Activated gamma-delta T cell treated with Interleukin-2 at 50 U/mL for 16 hours (primary cell): Measurements from ENCODE around the gene NOL6.

Source experiments
- DNase-seq: peaks from one replicate; pipeline ENCODE4 v3.0.0-alpha.2; 2020

Gene NOL6

DNA sequence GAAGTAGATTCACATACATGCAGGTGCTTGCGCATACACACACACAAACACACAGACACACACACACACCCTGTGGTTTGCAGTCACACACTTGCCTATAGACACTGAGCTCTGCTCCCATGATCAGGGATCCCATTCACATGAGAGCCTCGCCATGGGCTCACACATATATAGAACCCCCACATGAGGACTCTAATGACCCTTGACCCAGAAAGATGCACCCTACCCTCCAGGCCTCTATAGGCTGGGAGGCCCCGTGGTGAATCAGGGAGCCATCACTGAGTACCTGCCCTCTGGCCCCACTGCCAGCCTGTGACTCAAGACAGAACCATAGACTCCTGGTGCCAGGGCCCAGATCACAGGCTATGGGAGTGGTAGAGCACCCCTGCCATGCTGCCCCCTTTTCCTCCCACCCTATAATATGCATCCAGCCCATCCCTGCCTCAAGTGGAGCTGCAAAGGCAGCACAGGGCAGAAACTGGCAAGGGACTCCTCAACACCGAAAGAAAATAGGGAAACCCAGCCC, 23.0 kb downstream of the NOL6 start:
- no peak for DNase-seq

DNA sequence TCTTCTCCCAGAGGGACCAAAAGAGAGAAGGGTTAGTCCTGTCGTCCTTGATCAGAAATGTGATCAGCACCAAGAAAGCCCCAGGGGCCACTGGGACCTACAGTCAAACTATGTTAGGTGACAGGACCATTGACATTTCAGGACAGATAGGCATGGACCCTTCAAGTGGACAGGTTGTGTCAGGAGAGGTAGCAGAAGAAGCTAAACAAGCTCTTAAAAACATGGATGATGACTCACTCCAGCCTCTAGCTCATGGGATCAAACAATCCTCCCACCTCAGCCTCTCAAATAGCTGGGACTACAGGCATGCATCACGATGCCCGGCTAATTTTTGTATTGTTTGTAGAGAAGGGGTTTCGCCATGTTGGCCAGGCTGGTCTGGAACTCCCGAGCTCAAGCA, 24.0 kb downstream of the NOL6 start:
- no peak for DNase-seq

DNA sequence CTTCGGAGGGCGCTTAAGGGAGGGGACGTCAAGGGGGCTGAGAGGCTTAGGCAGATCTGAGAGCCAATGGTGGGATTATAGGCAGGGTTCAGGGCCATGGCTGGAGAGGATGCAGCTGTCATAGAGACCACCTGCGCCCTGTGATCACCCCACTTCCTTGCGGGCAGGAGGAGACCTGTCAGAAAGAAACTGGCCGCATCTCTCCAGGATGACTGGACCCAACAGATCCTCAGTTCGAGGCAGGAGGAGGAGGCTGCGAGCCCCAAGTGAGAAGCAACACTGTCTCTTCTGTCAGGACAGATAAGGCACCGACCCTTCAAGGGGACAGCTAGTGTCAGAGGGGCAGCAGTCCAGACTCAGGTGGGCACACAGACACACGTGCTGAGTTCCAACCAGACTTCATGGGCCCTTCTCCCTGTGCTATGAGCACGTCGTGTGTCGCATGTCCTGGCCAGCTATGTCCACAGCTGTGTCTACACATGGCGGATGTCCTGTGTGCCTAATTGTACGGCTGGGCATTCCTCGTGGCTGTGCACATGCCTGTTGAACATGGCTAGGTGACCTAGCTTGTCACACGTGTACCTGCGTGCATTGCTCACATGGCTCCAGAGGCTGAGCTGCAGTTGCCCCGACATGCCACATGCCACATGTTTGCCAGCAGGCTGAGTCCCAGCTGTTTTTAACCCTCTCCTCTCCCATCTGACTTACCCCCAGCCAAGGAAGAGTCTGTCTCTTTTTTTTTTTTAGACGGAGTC, 25.7 kb downstream of the NOL6 start:
- no peak for DNase-seq

DNA sequence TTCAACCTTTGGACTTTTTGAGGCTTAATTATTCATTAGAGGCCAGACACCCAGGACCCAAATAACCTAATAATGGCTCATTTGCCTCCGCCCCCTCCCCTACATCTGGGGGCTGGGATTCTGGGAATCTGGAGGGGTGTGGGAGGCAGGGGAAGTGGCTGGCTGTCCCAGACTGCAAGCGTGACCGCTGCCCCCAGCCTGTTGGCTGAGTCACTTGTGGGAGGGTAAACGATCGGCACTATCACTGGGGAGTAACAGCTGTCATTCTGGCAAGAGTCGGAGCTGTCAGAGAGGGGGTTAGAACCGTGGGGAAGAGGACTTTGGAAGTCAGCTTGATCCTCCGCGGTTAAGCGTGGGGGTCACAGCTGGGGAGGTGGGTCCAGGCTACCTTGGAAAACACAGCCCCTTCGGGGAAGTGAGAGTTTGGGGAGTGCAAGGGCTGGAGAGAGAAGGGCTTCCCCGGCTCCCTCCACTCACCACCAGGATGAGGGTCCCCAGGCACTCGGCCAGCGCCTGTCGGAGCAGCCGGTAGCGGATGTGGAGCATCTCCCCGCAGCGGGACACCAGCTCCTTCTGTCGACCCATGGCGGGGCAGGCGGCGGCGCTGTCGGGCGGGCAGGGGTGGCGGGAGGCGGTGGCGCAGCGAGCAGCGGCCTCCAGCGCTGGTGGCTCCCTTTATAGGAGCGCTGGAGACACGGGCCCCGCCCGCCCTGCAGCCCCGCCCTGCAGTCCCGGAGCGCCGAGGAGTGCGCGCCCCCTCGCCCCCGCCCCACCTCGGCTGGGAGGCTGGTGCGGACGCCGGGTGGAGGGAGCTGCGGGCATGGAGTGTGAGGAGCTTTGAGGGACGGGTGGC, 26.6 kb downstream of the NOL6 start, which contains the start of gene AQP3:
Gene AQP3 (minus strand): TSS at position 648 of the 853 bp plus-strand sequence. CDS start 63 bp downstream, at position 585.
- DNase-seq, result peak; percentile 67

- DNase-seq, result peak; percentile 56
Observed at GRCh38 chr9:33446240-33446945, 27.3 kb downstream of the NOL6 start.

DNA sequence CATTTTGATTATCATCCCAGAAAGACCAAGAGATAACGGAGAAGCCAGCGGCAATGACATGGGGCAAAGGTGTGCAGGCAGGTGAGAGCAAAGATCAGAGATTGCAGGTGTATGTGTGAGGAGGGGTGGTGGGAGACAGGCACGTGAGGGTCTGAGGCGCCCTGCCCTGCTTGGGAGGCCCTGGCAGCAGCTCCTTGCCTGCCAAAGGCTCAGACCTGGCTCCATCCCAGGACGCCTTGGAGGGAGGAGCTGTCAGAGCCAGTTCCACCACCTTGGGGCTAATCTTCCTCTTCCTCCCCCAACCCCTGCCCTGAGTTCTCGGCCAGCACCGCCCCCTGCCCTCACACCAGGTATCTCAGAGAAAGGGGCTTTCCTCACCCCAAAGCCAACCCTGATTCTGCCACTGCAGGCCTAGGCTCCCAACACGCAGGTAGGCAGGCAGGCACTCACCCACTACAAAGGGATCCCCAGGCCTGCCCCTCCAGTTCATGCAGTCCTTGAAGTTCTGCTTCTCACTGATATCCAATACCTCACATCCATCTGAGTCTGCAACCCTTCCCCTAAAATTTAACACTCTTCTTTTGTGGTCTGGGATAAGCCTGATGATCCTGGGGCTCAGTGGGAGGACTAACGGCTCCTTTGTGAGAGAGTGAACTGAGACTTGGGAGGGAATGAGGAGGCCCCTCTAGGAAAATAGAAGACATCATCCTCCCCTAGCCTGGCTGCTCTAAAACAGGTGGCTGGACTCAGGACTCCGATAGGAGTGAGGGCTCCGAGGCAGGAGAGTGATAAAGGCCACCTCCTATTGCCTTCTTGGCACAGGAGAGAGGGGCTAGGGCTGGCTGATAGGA, 28.1 kb downstream of the NOL6 start:
- DNase-seq, result no peak

DNA sequence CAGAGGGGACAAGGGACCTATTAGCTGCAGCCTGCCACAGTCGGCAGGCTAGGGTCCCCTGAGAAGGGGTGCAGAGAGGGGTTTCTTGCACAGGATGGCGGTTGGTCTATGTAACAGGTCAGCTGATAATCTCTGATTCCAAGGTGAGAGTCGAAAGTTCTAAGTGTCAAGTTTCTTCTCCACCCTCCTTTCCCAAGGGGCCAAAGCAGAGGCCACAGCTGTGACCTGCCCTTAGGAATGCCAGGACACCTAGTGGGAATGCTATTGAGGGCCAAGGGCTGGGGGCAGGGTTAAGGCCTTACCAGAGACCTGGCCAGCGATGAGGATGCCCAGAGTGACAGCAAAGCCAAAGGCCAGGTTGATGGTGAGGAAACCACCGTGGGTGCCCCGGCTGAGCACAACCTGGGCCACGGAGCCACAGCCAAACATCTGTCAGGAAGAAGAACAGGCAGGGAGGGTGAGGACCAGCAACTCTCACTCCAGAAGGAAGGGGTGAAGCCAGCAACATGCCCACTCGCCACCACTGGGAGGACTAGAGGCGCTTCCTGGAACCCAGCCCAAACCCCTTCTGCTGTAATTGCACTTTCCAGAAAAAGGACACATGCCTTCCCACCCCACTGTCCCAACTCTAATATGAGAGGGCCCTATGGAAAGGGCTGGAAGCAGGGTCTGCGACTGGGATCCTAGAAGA, 30.1 kb downstream of the NOL6 start:
- DNase-seq, result no peak

DNA sequence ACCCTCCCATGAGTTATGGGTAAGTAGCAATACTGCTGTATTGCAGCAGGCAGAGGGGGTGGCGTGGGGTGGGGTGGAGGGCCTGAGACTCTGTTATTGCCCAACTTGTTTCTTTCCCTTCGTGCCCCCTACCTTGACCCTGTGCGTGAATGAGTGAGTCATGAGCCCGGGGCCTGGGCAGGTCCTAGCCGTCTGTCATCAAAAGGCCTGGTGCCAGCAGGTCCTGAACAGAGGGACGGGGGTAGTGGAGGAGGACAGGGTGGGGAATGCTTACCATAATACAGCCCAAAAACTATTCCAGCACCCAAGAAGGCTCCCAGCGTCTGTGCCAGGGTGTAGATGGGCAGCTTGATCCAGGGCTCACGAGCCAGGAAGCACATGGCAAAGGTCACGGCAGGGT, 30.7 kb downstream of the NOL6 start:
- no peak for DNase-seq

GRCh38 chr9:33442125-33442524, 31.6 kb downstream of the NOL6 start:
- DNase-seq, result no peak

- DNase-seq, result no peak
Observed at GRCh38 chr9:33440609-33441008, 33.1 kb downstream of the NOL6 start.

DNA sequence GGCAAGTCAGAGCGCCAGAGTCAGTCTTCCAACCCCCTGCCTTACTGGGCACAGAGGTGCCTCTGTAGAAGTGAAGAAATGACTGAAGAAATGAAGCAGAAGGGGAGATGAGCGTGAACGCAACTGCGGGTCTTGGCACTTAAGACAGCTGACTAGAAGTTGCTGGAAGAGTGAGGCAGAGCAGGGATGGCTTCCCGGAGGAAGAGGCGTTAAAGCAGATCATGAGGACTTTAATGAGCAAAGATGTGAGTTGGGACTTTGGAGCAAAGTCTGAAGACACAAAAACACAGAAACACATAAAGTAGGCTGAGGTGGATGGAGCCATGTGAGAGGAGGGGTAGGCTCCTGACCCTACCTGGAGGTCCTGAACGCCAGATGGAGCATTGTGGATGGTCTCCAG, 33.5 kb downstream of the NOL6 start:
- DNase-seq, result no peak

DNA sequence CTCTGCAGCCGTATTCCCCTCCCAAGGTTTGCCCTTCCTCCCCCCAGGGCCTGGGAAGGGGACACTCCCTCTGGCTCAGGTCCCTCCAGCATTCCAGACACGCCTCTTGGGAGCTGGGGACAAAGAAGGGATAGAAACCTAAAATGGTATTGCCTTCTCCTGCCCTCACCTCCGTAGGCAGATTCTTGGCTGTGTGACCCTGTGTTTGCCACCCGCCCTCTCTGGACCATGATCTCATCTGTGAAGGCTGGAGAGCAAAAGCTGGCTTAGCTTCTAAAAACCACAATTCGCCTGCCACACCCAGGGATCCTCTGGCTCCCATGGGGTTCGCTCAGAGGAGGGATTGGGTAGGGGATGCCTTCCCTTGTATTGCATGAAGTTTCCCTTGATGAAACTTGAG, 34.0 kb downstream of the NOL6 start:
- no peak for DNase-seq

- DNase-seq, result no peak
Observed at GRCh38 chr9:33438926-33439680, 34.6 kb downstream of the NOL6 start.

DNA sequence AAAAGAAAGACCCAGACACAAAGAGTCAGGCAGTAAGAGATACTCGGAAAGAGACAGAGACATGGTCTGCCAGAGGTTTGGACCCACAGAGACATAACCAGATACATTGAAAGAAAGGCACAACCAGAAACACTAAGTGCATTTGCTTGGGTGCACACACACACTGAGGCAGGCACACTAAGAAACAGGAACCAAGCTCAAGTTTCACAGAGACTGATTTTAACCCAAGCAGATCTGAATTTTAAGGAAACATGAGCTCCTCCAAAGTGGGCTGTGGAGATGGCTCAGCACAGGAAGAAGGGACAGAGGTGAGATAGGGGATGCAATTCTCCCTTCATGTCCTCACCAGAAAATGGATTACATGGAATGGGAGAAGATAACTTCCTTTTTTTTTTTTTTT, 35.8 kb downstream of the NOL6 start:
- no peak for DNase-seq

DNA sequence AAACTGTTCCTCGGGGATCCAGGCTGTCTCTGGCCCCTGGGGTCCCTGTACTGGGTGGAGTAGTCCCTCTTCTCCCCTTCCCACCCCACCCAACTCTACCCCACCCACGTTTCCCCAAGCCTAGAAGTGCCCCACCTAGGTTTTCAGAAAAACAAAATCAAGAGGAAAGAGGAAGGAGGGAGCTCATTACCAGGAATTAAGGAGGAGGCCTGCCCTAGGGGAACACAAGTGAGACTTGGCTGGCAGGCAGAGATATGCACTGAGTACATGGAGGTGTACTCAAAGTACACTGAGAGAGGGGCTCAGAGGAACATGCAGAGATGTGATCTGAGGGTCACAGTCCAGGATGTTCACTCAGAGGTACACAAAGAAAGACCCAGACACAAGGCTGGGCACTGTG, 36.5 kb downstream of the NOL6 start:
- no peak for DNase-seq

DNA sequence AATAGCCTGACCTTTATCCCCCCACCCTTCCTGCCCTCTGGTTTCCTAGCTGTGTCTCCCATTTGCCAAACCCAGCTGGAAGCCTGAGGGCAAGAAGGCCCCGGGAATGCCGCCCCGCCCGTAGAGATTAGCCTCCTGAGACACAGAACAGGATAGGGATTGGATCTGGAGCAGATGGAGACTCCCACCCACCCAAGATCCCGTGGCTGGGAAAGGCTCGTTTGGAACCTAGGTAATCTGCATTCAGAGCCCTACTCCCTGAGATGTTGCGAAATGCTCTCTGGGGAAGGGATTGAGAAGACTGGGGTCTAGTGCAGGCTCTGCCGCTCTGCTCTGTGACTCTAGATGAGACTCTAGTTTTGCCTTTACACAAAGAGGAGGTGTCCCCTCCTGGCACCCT, 37.3 kb downstream of the NOL6 start:
- DNase-seq, result no peak

- no peak for DNase-seq
Observed at GRCh38 chr9:33435821-33436277, 37.9 kb downstream of the NOL6 start.

GRCh38 chr9:33434317-33435105, 39.2 kb downstream of the NOL6 start:
- DNase-seq, result no peak

- no peak for DNase-seq
Observed at GRCh38 chr9:33433871-33434270, 39.9 kb downstream of the NOL6 start.

- no peak for DNase-seq
Observed at GRCh38 chr9:33431420-33431819, 42.3 kb downstream of the NOL6 start.
